SKM-1 (cell line): ENCODE data around the gene BICRA.
"Not testable (repeated sequence)": the region's sequence is repeated elsewhere in the genome, so short reads cannot be mapped to it uniquely, and the experiment has no call there.

ENCODE experiments used
- DNase-seq: peaks from one replicate; lab custom pipeline; 2025; ENCODE audit not compliant: unreplicated experiment; lab: John Stamatoyannopoulos, UW

The BICRA gene

DNA sequence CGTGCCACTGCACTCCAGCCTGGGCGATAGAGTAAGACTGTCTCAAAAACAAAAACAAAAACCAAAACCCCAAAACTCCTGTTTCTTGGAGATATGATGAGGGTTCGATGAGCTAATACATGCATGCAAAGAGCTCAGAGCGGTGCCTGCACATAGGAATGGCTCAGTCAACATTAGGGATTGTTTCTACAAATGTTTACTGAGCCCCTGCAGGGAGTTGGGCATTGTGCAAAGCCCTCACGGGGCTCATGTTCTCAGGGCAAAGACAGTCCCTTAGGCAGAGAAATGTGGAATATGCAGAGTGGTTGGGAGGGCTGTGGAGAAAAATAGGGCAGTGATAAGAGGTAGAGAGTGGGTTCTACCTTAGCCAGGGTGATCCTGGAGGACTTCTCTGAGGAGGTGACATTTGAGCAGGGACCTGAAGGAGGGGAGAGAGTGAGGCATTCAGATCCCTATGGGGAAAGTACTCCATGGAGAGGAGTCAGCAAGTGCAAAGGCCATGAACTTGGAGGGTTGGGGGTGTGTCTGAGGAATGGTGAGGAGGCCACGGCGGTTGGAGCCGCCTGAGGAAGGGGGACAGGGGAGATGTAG is 102.8 kb downstream of the BICRA start:
- DNase-seq = no peak

DNA sequence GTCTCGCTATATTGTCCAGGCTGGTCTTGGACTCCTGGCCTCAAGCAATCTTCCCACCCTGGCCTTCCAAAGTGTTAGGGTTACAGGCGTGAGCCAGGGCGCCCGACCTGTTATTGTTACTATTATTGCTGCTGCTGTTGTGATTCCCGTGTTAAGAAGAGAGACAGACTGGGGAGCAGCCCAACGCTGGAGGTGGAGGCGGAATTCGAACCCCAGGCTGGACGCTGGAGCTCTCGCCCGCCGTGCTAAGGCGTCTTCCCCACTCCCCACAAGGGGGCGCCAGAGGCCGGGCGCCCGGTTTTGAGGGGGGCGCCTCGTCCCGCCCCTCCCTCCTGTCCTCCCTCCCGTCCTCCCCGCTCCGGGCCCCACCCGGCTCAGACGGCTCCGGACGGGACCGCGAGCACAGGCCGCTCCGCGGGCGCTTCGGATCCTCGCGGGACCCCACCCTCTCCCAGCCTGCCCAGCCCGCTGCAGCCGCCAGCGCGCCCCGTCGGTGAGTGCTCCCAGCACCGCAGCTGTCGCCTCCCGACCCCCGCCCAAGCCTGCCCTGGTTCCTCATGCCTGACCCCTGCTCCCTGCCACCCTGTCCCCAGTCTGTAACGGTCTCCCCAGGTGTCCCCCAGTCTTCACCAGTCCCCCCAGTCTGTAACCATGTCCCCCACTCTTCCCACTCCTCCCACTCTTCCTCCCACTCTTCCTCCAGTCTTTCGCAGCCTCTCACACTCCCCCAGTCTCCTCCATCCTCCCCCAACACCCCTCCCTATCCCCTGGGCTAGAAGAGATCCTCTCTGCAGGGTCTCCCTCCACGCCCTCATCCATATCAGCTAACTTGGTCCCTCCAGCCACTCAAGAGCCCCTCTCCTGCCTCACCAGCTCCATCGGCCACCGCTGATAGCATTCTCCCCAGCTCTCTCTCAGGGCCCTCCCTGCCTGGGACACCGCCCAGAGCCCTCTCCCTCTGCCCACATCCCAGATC is 104.4 kb downstream of the BICRA start, which contains the start of gene EHD2:
Gene EHD2 (plus strand): TSS at position 377 of the 976 bp plus-strand sequence. CDS start 3,191 bp downstream, outside the sequence.
- no peak for DNase-seq

DNA sequence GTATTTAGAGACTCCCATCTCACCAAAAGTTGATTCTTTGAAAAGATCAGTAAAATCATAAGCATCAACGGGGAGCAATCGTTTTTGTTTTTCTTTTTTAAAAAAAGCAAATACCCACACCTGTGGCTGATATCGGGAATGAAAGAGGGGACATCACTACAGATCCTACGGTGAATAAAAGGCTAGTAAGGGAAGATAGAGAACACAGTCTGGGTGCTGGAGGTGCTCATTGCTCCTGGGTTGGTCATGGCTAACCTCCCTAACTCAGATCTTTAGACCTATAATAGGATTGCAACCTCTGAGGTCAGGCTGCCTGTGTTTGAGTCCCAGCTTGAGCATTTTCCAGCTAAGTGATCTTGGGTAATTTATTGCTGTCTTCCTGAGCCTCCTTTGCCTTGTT is 105.4 kb downstream of the BICRA start:
- no peak for DNase-seq

DNA sequence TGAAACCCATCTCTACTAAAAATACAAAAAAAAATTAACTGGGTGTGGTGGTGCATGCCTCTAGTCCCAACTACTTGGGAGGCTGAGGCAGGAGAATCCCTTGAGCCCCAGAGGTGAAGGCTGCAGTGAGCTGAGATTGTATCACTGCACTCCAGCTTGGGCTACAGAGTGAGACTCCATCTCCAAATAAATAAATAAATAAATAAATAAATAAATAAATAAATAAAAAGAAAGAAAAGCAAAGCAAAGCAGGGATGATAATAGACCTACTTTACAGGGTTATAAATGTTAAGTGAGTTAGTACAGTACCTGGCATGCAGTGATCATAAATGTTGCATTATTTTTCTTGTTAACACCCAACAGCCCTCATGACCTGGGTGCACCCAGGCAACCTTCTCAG is 105.9 kb downstream of the BICRA start:
- not testable (repeated sequence) for DNase-seq

DNA sequence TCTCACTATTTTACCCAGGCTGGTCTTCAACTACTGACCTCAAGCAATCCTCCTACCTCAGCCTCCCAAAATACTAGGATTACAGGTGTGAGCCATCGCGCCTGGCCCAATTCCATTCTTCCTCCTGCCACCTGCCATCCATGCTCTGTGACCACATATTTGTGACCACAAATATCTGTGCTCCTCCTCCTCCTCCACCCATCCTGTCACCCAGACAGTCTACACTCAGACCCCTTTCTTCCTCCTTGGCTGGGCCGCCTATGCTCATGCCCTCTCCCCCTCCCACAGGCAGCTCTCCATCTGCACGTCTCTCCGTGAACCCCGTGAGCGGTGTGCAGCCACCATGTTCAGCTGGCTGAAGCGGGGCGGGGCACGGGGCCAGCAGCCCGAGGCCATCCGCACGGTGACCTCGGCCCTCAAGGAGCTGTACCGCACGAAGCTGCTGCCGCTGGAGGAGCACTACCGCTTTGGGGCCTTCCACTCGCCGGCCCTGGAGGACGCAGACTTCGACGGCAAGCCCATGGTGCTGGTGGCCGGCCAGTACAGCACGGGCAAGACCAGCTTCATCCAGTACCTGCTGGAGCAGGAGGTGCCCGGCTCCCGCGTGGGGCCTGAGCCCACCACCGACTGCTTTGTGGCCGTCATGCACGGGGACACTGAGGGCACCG is 107.5 kb downstream of the BICRA start:
- DNase-seq = no peak

DNA sequence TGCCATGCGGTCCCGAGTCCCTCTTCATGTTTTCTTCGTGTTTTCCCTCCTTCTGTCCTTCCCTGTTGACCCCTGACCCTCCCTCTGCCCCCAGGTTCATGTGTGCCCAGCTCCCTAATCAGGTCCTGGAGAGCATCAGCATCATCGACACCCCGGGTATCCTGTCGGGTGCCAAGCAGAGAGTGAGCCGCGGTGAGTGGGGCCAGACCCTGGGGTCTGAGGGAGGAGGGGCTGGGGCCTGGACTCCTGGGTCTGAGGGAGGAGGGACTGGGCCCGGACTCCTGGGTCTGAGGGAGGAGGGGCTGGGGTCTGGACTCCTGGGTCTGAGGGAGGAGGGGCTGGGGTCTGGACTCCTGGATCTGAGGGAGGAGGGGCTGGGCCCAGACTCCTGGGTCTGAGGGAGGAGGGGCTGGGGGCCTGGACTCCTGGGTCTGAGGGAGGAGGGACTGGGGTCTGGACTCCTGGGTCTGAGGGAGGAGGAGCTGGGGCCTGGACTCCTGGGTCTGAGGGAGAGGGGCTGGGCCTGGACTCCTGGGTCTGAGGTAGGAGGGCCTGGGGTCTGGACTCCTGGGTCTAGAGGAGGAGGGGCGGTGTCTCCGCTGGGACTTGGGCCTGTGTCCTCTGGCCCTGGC is 109.6 kb downstream of the BICRA start:
- not testable (repeated sequence) for DNase-seq

DNA sequence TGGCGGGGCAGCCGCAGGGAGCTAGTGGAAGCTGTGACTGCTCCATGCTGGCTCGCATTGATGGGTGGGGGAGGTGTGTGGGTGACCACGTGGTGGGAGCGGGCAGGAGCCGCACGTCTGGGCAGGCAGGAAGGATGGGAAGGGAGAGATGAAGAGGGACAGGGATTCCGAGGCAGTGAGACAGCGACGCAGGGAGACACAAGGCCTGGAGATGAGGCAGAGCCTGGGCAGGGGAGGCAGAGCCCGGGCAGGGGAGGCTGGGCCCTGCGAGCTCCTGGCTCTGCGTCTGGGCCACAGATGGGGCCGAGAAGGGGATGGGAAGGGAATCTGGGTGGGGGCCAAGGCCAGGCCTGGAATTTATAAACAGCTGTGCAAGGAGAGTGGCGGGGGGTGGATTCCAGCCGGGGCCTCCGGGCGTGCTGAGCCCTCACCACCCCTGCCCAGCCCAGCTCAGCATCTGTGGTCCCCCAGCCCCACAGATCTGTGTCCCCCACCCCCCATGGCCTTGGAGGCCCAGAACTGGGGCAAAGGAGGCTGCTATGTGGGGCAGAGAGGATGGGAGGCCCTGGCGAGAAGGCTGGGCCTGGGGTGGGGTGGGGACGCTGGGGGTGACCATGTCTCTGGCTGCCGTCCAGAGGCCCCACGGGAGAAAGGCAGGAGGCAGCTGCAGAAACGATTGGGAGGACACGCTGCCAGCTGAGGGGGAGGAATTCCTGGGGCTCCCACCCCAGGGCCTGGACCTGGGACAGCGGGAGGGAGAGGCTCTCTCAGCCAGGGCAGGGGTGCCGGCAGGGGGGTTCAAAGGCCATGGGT is 110.3 kb downstream of the BICRA start:
- no peak for DNase-seq

DNA sequence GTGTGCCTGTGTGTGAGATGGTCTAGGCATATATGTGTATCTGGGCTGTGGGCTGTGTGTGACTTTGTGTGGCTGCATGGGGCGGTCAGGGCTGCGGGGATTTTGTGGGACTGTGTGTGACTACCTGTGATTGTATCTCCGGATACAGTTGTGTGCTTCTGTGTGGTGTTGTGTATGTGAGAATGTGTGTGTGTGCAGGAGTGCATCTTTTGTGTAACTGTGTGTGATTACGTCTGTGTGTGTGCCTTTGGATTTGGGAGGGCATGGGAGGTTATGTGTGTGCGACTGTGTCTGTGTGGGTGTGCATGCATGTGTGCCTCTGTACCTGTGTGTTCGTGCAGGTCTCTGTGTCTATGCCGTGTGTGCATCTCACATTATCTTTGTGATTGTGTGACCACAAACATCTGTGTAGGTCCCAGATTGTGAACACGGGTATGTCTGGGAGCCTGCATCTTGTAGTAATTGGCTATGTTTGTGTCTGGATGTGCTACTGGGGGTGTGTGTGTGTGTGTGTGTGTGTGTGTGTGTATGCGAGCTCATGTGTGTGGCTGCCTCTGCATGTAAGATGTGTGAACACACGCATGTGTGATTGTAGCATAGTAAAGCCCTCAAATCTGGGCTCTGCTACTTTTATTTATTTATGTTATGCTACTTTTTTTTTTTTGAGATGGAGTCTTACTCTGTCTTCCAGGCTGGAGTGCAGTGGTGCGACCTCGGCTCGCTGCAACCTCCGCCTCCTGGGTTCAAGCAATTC is 111.9 kb downstream of the BICRA start:
- DNase-seq = no peak

DNA sequence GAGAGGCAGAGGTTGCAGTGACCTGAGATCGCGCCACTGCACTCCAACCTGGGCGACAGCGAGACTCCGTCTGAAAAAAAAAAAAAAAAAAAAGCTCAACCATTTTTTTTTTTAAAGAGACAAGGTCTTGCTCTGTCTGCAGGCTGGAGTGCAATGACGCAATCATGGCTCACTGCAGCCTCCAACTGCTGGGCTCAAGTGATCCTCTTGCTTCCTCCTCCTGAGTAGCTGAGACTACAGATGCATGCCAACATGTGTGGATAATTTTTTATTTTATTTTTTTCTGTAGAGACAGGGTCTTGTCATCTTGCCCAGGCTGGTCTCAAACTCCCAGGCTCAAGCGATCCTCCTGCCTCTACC is 114.6 kb downstream of the BICRA start:
- no peak for DNase-seq

DNA sequence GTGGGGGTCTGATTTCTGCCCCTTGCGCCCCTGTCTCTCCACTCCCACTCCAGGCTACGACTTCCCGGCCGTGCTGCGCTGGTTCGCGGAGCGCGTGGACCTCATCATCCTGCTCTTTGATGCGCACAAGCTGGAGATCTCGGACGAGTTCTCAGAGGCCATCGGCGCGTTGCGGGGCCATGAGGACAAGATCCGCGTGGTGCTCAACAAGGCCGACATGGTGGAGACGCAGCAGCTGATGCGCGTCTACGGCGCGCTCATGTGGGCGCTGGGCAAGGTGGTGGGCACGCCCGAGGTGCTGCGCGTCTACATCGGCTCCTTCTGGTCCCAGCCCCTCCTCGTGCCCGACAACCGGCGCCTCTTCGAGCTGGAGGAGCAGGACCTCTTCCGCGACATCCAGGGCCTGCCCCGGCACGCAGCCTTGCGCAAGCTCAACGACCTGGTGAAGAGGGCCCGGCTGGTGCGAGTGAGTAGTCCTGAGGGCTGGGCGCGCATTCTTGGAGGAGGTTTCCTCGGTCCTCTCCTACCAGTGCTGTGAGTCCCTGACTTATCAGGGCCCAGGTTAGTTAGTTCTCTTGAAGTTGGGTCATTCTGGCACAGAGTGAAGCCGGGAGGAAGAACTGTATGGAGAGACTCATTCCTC is 116.9 kb downstream of the BICRA start:
- peak; percentile 61 for DNase-seq

DNA sequence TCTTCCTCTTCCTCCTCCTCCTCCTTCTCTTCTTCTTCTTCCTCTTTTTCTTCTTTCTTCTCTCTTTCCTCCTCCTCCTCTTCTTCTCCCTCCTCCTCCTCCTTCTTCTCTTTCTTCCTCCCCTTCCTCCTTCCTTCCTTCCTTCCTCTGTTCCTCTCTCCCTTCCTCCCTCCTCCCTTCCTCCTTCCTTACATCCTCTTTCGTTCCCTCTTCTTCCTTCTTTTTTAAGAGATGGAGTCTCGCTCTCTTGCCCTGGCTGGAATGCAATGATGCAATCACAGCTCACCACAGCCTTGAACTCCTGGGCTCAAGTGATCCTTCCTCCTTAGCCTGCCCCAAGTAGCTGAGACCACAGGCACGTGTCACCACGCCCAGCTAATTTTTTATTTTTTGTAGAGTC is 117.5 kb downstream of the BICRA start:
- DNase-seq = peak; percentile 57

DNA sequence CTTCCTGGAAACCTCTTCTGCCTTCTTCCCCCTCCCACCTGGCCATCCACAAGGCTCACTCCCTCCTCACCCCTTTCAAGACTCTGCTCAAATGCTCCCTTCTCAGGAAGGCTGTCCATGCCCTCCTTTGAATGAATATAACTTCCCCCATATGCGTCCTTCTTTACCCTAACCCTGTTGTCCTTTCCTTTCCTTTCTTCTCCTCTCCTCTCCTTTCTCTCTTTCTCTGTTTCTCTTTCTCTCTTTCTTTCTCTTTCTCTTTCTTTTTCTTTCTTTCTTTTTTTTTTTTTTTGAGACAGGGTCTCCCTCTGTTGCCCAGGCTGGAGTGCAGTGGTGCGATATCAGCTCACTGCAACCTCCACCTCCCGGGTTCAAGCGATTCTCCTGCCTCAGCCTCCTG is 119.4 kb downstream of the BICRA start:
- not testable (repeated sequence) for DNase-seq

DNA sequence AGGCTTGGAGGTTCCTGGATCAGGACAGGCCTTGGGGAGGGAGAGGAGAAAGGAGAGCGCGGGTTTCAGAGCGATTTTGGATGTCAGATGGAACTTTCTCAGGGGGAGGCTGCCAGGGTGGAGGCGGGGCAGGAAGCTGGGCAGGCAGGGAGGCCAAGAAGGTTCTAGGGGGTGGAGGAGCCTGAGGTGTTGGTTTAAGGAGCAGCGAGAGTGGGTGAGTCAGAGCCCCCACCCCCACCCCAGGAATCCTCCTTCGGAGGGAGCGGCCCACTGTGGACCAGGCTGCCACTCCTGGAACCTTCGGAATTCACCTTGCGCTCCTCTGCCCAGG is 120.5 kb downstream of the BICRA start:
- DNase-seq = no peak

DNA sequence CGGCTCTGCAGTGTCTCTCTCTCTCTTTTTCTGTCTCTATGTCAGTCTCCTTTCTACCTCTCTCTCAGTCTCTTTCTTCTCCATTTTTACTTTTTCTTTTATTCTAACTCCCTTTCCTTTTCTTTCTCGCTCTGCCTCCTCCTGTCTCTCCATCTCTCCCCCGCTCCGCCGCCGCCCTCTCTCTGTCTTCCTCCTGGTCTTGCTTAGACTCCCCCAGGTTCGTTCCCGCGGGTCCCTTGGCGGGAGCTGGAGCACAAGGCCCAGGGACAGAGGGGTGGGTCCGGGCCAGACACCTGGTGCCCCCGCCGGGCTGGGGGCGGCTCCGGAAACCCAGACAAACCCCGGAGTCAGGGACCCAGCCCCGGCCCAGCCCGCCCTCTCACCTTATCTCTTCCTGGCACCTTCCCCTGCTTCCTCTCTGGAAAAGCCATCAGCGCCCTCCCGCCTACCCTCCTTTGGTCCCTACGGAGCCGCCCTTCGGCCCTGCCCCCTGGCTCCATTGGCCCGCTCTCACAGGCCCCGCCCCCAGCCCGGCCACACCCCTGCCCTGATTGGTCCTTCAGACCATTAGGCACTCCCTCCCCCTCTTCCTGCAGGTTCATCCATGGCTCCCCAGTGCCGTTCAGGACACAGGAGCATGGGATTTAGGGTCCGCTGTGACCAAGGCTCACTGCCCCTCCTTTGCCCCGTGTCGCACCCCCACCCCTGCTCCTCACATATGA is 121.0 kb downstream of the BICRA start:
- DNase-seq = peak; percentile 25

DNA sequence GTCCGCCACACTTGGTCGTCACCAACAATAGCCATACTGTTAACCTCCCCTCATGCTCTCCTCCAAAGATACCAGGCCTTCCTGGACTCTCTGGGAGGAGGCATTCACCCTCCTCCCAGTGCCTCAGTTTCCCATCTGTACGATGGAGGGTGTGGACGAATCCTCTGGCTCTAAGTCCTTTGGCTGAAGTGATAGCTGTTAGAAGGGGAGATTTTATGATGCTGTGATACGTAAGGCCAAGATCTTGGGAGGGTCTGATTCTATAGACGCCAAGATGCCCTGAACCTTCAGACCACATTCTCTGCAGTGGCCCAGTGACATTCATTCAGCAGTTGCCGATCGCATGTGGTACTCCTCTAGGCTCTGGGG is 121.6 kb downstream of the BICRA start:
- no peak for DNase-seq

DNA sequence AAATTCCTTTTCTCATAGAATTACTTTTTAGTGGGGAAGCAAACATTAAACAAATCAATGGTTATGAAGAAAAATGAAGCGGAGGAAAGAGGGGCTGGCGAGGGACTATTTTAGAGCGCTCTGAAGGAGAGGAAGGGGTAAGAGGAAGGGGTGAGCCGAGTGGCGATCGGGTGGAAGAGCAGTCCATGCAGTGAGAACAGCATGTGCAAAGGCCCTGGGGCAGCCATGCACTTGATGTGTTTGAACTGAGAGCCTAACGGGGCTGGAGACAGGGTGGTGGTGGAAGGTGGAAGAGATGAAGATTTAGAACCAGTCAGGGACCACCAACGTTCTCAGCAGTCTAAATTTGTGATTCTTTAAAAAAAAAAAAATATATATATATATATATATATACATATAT is 122.0 kb downstream of the BICRA start:
- no peak for DNase-seq

DNA sequence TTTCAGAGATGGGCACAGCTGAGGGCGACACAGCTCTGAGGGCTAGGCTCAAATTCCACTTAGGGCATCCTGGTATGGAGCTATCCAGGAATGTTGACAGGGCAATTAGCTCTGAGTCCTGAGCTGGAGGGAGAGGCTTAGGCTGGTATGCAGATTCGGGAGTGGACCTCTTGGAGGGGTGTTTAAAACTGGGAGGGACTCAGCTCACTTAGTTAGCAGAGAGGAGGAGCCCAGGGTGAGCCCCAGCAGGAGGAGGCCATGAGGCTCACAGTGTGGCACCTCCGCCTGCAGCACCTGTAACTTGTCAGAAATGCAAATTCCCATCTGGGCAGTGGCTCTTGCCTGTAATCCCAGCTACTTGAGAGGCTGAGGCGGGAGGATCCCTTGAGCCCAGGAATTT is 126.2 kb downstream of the BICRA start:
- no peak for DNase-seq

DNA sequence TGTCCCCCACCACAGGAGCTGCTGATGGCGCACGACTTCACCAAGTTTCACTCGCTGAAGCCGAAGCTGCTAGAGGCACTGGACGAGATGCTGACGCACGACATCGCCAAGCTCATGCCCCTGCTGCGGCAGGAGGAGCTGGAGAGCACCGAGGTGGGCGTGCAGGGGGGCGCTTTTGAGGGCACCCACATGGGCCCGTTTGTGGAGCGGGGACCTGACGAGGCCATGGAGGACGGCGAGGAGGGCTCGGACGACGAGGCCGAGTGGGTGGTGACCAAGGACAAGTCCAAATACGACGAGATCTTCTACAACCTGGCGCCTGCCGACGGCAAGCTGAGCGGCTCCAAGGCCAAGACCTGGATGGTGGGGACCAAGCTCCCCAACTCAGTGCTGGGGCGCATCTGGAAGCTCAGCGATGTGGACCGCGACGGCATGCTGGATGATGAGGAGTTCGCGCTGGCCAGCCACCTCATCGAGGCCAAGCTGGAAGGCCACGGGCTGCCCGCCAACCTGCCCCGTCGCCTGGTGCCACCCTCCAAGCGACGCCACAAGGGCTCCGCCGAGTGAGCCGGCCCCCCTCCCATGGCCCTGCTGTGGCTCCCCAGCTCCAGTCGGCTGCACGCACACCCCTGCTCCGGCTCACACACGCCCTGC is 132.1 kb downstream of the BICRA start:
- DNase-seq = no peak
